ENCODE results near the gene SLC2A8.

The SLC2A8 gene, protein sequence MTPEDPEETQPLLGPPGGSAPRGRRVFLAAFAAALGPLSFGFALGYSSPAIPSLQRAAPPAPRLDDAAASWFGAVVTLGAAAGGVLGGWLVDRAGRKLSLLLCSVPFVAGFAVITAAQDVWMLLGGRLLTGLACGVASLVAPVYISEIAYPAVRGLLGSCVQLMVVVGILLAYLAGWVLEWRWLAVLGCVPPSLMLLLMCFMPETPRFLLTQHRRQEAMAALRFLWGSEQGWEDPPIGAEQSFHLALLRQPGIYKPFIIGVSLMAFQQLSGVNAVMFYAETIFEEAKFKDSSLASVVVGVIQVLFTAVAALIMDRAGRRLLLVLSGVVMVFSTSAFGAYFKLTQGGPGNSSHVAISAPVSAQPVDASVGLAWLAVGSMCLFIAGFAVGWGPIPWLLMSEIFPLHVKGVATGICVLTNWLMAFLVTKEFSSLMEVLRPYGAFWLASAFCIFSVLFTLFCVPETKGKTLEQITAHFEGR
- total RNA-seq, result 2.3 to 5.3 reads per million in 2 experiments

DNA sequence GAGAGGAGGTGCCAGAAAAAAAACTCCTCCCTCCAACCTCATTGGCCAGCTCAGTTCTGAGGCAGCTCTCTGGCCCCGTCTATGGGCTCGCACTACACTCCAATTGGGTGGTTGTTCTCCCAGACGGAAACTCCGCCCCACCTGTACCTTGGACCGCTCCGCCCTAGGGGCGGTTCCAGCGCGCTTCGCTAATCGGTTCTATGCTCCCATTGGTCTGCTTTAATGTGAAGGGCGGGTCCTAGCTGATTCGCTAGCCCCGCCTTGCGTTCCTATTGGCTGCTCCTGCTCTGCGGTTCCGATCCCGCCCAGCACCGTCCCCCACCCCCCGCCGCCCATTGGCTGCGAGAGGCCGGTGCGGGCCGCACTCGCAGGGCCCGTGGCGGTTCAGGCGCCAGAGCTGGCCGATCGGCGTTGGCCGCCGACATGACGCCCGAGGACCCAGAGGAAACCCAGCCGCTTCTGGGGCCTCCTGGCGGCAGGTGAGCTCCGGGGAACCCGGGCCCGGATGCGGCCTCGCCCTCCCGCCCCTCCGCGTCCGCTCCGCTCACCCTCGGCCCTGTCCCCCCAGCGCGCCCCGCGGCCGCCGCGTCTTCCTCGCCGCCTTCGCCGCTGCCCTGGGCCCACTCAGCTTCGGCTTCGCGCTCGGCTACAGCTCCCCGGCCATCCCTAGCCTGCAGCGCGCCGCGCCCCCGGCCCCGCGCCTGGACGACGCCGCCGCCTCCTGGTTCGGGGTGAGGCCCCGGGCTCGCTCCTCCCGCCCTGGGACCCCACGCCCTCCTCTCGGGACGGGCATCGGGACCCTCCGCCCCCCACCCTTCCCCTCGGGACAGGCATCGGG, at the start of gene SLC2A8:
Gene SLC2A8, plus strand, starts transcription at position 362 of the 838 bp plus-strand sequence. Its CDS starts 62 bp downstream, at position 424.
- DNase-seq (ENCODE audit: low read depth), result peak; percentile 62

DNA sequence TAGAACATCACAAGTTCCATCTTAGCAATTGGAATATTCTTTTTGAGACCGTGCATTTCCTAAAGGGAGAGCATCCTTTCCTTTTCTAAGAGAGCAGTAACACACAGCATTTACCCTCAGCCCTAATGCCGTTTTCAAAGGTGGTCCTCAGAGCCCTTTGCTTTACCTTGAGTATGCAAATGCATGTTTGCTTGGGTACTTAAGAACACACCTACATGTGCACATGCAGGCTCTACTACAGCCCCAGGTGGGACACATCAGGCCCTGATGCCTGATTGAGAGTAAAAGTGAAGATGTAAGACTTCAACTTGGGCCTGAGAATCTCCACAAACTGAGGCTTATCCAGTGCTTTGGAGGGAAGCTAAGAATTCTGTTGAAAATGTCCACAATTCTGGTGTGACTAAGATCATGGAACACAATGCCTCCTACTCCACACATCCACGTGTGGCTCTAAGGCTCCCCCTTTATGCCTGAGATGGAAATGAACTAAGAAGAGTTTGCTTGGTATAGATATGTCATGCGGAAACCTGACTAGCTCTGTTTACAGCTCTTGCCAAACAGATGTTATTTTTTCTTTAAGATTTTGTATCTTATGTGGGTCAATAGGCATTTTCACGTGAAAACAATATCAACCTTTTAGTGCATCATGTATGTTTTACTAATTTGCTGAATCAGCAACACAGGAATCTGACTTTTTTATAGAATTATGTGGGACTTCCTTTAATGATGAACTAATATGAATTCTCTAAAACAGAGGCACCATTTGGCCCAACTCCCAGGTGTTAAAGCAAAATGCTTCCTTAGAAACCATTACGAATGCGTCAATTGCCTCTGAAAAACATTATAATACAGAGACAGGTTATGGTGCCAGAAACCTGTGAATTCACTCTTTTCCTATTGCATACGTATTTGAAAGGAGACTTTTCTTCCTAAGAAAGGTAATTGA, 48.9 kb upstream of the SLC2A8 start:
- DNase-seq (ENCODE audit: low read depth), result no peak

DNA sequence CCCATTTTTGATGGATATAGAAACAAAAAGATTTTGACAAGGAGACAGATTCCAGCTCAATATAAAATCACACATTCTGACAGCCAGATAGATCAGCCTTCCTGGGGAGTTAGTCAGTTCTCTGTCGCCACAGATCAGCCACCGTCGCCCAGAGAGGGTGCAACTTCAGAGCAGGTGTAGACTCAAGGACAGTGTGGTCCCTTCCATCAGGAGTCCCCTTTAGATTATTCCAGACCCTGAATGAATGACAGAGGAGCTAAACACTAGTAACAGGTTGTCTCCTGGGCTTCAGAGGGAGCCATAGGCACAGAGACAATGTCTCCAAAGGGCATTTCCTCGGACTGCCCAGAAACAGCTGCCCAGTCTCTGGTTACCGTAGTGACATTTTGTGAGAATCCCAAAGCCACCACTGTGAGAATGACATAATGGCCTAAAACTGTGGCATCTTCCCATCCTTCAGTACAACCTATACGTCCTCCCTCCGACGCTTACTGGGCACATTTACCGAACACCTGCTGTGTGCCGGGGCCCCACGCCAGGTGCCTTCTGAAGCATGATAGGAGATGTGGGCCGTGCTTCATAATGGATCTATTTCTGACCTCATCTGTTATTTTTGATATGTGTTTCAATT, 47.4 kb upstream of the SLC2A8 start:
- DNase-seq (ENCODE audit: low read depth), result no peak

DNA sequence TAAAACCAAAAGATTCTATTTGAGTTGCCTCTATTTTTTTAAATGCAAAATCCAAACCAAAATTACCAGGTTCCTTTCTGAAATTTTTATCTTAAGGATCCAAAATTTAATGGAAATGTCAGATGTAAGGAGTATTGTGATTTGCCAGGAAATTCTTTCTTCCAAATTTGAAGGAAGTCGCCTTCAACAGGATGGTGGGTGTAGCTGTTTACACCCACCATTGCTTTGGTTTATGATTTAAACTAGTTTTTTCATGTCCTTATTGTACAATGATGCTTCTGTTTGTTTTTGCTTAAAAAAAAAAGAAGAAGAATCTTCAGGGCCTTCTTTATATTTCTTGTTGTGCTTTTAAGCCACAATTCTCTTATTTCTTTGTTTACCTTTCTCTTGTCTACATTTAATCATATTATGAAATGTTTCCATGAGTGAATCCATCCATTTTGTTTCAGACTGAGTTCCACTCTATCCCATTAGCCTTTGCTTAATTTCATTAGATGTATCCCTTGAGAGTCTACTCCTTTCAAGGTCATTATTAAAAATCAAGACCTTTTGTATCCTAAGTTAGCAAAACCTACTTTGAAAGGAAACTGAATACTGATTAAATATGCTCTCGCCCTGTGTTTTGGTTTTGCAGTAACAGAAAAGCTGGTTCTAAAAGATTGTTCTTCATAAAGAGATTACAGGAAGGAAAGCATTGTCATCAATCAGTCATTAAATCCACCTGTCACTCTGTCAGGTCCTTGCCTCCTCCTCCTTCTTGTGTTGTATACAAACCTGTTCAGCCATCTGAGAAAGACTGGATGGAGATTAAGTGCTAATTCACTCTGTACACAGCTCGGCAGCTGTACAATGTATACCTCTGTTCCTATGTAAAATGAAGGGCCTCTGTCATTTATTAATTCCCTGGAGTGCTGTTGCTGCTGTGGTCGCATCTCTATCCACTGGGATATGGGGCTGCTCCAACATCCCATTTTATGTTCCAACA, 45.5 kb upstream of the SLC2A8 start:
- no peak for DNase-seq (ENCODE audit: low read depth)

DNA sequence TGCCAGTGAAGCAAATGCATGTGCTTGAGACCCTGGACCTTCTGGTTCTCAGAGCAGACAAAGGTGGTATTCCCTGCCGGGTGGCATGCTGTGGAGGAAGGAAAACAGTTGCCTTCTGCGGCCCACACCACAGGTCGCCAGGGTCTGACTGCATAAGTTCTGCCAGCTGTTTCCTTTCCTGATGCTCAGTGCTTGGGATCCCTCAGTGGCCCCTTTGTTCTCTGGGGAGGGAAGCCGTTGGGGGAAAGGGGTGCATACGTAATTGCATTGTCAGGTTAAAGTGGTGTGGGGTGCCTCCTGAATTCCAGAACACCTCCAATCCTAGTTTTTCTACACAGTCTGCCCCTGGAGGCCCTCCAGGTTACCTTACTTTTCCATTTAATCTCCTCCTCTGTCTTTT, 43.1 kb upstream of the SLC2A8 start:
- no peak for DNase-seq (ENCODE audit: low read depth)

DNA sequence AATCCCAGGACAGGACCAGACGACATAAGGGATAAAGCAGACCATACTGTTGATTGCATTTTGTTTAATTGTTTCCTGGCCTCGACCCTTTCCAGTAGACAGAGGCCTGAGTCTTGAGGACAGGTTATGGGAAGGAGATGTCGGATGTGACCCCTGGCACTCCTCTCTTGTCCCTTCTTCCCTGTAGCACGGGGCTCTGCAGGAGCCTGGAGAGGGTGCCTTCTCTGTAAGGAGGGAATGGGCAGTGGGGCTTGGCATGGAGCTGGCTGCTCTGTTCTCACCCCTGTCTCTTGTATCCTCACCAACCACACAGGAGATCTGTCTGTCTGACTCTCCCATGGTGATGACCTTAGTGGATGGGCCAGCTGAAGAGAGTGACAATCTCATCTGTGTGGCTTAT, 40.1 kb upstream of the SLC2A8 start:
- no peak for DNase-seq (ENCODE audit: low read depth)

DNA sequence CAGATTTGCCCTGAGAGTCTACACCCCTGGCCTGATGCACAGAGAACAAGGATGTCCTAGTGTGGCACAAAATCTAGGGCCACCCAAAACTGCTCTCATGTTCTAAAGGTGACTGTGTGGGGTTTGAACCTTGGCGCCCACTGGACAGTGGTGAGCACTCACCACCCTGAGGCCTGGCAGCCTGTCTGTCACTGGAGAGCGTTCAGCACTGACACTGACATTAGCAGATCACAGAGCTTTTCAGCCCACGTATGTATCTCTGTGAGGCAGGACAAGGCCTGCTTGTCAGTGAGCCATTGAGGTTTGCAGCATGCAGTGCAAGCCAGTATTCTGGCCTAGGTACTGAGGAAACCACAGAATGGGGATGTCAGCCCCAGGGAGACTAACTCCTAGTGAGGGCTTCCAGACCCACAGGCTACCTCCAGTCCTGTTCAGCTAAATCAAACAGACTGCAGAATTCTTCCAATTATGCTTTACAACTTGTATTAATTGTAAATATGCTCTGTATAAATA, 38.9 kb upstream of the SLC2A8 start:
- no peak for DNase-seq (ENCODE audit: low read depth)

DNA sequence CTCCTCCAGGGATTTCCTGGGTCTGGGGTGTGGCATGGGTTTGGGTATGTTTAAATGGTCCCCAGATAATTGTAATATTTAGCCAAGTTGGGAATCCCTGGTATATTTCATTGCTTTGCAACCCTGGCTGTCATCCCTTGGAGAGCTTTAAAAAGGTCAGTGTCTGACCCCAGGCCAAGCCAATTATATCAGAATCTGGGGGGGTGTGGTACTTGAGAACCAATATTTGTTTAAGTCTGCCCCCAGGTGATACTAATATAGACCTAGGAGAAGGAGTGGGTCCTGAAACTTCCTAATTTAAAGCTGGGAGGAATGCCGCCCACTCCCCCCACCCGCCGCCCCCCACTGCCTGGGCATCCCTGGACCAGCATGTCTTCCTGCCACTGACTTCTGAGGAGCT, 38.2 kb upstream of the SLC2A8 start:
- DNase-seq (ENCODE audit: low read depth), result no peak

DNA sequence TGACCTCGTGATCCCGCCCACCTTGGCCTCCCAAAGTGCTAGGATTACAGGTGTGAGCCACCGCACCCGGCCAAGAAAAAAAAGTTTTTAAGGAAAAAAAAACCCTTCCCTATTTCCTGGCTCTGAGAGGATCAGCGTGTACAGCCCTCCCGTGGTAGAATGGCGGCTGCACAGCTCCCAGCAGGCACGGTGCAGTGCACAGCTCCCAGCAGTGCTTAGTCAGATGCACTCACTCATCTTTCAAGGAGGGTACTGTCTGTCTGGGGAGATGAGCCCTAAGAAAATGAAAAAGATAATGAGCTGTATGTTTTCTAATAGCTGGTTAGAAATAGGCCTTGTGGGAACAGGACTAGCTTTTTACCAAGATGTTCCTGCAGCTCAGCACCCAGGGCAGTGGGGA, 36.7 kb upstream of the SLC2A8 start:
- DNase-seq (ENCODE audit: low read depth), result no peak

DNA sequence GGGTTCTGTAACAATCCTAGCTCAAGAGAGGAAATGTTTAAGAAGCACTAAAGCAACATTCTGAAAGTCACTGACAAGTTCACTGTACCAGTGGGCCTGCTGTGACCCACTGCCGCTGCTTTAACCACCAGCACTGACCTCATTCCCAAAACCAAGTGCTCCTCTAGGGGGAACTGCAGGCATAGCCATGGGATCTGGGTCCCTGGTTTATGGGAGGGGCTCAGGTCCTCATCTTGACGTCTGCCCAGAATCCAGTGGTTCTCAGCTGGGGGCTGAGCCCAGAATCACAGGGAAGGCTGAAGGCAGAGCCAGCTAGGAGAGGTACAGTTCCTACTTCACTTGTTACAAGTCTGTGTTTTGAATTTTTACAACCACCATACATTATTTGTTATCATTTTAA, 36.1 kb upstream of the SLC2A8 start:
- DNase-seq (ENCODE audit: low read depth), result no peak

DNA sequence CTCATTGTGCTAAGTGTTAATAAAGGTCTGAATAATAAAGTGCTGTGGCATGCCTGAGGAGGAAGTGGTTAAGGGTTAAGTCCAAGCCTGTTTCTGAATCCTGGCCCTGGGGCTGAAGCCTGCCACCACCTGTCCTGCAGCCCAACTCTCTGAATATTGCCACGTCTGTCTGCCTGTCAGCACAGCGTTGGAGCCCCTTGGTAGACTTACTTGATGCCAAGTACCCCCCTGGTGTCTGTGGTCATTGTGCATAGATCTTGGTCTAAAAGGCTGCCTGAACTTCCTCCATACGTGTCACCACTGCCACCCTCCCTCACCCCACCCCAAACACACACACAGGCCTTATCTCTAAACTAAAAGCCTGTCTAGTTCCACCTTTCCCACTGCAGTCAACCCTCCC, 35.4 kb upstream of the SLC2A8 start:
- DNase-seq (ENCODE audit: low read depth), result no peak

DNA sequence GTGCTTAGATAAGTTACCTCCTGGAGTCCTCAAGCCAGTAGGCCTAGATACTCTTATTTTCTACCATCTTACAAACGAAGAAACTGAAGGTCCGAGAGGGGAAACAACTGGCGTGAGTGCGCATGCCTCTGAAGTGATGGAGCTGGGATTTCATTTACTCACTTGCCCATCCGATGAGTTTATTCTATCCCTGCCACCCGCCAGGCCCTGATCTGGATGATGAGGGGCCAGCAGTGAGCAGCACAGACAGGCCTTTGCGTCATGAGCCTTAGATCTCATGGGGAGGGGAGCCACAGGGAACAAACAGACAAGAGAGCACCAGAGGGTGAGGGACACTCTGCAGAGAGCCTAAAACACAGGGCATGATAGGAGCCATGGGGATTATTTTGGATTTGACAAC, 34.1 kb upstream of the SLC2A8 start:
- no peak for DNase-seq (ENCODE audit: low read depth)

DNA sequence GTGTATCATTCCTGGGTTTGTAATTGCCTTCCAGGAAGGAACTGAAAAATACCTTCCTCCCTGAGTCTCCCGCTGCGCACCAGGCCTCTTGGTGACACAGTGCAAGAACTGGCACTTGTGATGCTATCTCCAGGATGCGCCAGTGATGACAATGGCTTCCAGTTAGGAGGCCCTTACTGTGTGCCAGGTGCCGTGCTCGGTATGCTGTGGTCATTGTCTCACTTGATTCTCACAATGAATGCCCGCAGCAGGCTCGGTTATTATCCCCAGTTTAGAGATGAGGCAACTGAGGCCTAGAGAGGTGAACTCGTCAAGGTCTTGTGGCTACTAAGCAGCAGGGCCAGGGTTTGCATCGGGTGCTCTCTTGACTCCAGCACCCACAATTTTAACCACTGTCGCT, 31.5 kb upstream of the SLC2A8 start:
- no peak for DNase-seq (ENCODE audit: low read depth)

DNA sequence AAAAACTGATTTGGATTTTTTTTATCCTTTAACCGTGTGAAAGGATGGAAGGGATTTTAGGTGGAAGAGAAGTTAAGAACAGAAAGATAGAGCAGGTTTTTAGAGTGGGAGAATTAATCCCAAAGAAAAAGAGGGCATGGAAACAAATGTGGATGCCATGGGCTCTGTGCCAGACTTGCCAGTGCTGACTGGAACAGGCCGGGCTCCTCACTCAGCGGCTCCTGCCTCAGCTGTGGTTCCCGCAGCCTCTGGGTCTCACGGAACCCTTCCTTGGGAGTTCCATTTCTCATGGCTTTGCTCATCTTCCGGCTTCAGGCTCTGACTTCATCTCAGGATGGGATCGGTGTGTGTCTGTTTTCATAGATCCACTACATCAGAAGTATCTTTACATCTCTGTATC, 30.4 kb upstream of the SLC2A8 start:
- DNase-seq (ENCODE audit: low read depth), result no peak

DNA sequence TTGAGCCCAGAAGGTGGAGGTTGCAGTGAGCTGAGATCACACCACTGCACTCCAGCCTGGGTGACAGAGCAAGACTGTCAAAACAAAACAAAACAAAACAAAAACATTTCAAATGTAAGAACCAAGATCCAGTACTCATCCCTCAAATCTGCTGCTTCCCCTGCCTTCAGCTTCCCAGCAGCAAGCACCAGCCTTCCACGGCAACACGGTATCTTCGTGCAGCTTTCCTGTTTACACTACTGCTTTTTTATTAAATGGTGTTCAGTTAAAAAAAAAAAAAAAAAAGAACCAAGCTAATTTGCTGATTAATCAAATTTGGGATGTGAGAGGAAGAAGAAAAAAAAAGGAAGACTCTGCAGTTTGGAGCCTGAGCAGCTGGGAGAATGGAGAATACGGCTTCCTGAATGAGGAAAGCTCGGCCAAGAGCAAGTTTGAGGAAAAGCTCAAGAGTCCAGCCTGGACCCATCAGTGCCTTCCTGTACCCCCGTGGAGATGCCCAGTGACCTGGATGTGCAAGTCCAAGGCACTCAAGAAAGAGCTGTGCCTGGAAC, 28.0 kb upstream of the SLC2A8 start:
- no peak for DNase-seq (ENCODE audit: low read depth)

DNA sequence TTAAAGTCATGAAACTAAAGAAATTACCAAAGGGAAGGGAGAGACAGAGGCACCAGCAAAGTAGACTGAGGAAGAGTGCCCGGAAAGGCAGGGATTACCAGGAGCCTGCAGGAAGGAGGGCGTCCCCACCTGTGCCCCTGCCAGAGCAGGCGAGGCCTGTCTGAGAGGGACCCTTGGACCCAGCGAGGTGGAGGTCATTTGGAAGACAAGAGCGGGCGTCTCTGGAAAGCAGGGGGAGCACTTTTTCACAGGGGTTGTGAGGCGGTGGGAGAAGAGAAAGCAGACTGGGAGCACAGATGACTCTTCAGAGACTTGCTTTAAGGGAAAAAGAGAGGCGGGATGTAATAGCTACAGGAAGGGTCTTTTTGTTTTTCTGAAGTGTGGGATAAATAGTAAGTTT, 27.5 kb upstream of the SLC2A8 start:
- DNase-seq (ENCODE audit: low read depth), result no peak

DNA sequence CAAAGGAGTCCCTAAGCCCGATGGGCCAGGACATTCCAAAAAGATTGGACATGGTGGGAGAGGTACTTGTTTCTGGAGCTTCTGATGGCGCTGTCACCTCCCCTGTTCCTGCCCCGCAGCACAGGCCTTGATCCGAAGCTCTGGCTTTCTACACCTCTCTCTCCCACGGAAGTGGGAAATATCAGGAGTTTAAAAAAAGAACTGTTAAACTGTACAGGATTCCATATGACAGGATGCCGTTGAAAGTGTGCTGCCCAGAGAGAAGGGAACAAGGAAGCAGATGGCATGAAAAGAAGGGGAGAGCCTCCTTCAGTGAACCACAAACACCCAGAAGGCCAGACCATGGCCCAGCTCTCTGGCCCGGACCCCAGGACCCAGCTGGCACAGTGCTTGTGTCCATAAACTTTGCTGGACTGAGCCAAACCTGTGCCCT, 26.8 kb upstream of the SLC2A8 start:
- DNase-seq (ENCODE audit: low read depth), result no peak

DNA sequence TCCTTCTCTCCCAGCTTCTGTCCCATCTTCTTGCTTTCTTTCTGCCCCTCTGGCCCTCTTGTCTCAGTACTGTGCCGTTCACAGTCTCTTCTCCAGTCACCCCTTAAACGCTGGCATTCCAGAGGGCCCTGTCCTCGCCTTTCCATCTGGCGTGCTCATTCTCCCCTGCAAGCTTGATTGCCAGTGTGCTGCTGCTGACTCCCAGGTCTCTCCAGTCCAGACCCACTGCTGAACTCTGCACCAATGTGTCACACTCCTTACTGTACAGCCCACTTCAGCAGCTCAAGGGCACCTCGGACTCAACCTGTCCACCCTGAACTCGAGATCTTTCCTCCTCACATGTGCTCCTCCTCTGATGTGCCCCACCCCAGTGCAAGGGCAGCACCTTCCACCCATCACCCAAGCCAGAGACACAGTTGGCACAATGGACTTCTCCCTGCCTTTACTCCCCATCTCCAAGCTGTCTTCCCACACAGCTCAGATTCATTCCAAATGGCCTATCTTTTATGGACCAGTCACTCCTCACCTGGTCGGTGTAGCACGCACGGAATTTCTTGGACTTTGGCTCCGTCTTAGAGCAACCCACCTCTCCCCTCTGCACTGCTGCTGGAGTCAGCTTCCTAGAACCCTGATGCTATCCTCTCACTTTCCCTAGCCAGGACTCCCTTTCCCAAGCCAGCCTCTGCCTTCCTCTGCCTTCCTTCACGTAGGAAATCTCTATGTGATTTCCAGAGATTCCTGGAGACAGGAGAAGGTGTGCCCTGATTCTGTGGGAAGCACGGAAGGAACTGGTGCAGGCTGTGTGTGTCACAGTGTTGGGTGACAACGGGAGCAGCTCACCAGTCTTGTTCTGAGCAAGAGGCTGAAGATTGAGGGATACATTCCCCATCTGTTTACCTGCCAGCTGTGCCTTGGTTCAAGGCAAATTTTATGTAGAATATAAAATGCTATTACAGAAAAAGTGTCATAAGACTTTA, 26.0 kb upstream of the SLC2A8 start:
- no peak for DNase-seq (ENCODE audit: low read depth)
